Measurements from ENCODE around the gene LSG1.
A peak's percentile ranks its signal among the peaks of the same experiment; 100 is the strongest.

The LSG1 gene

DNA sequence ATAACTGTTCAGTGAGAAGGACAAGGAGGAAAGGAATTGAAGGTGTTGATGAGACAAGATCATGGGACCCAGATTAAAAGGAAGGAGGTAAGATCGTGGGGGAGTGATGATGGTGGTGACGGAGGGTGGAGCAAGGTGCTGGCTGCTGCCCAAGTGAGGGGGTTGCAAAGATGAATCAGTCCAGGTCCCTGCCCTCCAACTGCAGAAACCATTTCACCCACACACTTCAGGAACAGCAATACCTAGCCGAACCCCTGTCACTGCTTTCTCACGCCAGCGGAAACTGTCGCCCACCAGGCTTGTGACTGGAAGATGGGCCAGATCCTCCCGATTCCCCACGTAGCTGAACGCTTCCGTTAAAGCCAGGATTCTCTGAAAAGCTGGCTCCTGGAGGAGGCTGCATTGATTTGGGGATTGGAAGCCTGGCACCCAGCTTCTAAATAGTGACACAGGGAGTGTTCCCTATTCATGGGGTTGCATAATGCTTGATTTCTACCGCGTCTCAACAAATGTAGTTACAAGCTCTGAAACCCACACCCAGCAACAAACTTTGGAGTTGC, 3.2 kb upstream of the LSG1 start:
- no peaks in the 10 kb centered on the region for H3K36me3 ChIP-seq
- H3K9me3 ChIP-seq = no peaks in the 10 kb centered on the region
- no peak for DNase-seq
- intact Hi-C loops (cut with DNase I; ENCODE audit: low total_unique reads) = no loop called here
- H3K27me3 ChIP-seq = peaks cover 0 to 5% of the 10 kb centered on the region in 2 donors
- H3K27ac ChIP-seq = peak overlapping the region in 1 of 2 donors; percentile 16
- TF ChIP-seq, protein P1, sequence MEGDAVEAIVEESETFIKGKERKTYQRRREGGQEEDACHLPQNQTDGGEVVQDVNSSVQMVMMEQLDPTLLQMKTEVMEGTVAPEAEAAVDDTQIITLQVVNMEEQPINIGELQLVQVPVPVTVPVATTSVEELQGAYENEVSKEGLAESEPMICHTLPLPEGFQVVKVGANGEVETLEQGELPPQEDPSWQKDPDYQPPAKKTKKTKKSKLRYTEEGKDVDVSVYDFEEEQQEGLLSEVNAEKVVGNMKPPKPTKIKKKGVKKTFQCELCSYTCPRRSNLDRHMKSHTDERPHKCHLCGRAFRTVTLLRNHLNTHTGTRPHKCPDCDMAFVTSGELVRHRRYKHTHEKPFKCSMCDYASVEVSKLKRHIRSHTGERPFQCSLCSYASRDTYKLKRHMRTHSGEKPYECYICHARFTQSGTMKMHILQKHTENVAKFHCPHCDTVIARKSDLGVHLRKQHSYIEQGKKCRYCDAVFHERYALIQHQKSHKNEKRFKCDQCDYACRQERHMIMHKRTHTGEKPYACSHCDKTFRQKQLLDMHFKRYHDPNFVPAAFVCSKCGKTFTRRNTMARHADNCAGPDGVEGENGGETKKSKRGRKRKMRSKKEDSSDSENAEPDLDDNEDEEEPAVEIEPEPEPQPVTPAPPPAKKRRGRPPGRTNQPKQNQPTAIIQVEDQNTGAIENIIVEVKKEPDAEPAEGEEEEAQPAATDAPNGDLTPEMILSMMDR (IDR thresholded peaks at IDR 0.05) = no peak
- H3K4me1 ChIP-seq = peaks cover 0 to 21% (median 13%) of the 10 kb centered on the region in 4 donors
- H3K4me3 ChIP-seq = no peak overlapping the region

DNA sequence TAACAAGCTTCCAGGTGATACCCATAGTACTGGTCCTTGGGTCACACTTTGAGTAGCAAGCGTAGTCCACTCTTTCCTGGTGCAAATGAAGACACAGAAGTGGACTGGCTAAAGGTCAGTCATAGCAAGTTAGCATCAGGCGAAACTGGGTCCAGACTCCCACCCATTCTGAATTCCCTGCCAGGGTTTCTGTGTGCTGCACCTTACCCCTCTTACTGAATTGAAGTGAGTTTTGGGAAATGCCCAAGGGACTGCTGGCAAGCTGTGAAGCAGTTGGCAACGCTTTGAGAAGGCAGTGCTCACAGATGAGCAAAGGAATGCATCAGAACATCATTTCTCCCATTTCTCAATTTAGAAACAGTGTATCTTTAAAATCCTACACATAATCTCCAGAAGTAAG, 1.8 kb upstream of the LSG1 start:
- TF ChIP-seq, protein P1 (IDR thresholded peaks at IDR 0.05) = no peak
- Histone ChIP-seq H3K4me1 (peaks cover 0 to 24% (median 13%) of the 10 kb centered on the region in 4 donors), H3K4me3 (no peak overlapping the region), H3K27ac (no peak overlapping the region), H3K9me3 (no peaks in the 10 kb centered on the region), H3K36me3 (peaks cover 0 to 12% (median 1%) of the 10 kb centered on the region in 3 donors), H3K27me3 (peaks cover 0 to 5% of the 10 kb centered on the region in 2 donors)
- intact Hi-C loops (cut with DNase I; ENCODE audit: low total_unique reads) = loop anchor here (2.0 kb wide), 1 partner anchor 1081 kb away; the partner anchor contains the start of gene OPA1
- DNase-seq = no peak

DNA sequence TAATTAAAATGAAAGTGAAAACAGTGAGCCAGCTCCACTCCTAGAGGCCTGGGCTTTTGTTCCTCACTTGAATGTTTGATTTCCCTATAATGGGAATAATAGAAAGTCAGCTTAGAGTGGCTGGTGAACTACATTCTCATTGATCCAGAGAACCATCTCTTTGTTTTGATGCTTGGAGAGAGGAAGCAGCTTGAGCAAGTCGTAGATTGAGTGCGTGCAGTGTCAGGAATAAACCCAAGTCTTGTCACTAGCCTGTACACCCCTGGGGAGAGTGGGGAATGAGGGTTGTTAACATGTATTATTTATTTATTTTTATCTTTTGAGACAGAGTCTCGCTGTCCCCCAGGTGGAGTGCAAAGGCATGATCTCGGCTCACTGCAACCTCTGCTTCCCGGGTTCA, 885 bp upstream of the LSG1 start:
- Histone ChIP-seq H3K4me1 (peaks cover 0 to 24% (median 13%) of the 10 kb centered on the region in 4 donors), H3K27ac (peak overlapping the region; percentile 90), H3K9me3 (no peaks in the 10 kb centered on the region), H3K4me3 (peak overlapping the region; percentile 66 to 91), H3K27me3 (peaks cover 0 to 5% of the 10 kb centered on the region in 2 donors), H3K36me3 (peaks cover 0 to 14% (median 4%) of the 10 kb centered on the region in 3 donors)
- TF ChIP-seq, protein P1 (IDR thresholded peaks at IDR 0.05) = no peak
- no peak for DNase-seq
- intact Hi-C loops (cut with DNase I; ENCODE audit: low total_unique reads) = loop anchor here (2.0 kb wide), 1 partner anchor 1080 kb away; the partner anchor contains the start of gene OPA1

DNA sequence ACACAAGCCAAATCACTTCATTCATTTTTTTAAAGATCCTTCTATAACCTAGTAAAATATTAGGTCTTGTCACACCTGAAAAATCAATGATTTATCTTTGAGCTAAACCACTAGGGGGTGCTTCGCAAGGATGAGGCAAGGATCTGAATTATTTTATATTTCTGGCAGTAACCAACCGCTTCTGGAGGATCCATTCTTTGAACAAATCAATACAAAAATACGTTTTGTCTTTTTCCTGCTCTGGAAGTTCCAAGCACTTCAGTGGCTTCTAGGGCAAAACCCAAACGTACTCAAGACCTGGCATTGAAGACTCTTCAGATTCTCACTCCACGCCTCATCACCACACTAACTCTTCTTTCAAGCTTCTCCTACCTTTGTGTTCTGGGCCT, 486 bp downstream of the LSG1 start:
- H3K4me1 ChIP-seq = peaks cover 0 to 24% (median 13%) of the 10 kb centered on the region in 4 donors
- DNase-seq = no peak
- no peaks in the 10 kb centered on the region for H3K9me3 ChIP-seq
- H3K4me3 ChIP-seq = peak overlapping the region; percentile 66 to 91
- TF ChIP-seq, protein P1 (IDR thresholded peaks at IDR 0.05) = peak; percentile 28 to 29
- peak overlapping the region; percentile 90 for H3K27ac ChIP-seq
- peaks cover 0 to 22% (median 8%) of the 10 kb centered on the region in 3 donors for H3K36me3 ChIP-seq
- H3K27me3 ChIP-seq = peaks cover 0 to 5% of the 10 kb centered on the region in 2 donors
- intact Hi-C loops (cut with DNase I; ENCODE audit: low total_unique reads) = no loop called here

DNA sequence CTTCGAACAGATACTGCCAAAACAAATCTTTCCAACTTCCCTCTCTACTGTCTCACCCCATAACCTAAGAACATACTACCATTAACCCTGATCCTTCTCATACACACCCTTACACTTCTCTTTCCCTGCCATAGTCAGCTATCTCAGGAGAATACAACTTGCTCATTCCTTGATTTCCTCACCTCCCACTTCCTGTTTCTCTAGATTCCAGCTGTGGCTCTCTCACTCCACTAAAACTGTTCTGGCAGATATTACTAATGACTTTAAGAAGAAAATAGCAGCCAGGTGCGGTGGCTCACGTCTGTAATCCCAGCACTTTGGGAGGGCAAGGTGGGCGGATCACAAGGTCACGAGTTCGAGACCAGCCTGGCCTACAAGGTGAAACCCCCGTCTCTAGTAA, 4.6 kb downstream of the LSG1 start:
- DNase-seq = no peak
- Histone ChIP-seq H3K4me3 (no peak overlapping the region), H3K27ac (no peak overlapping the region), H3K27me3 (no peaks in the 10 kb centered on the region), H3K4me1 (peaks cover 0 to 18% (median 13%) of the 10 kb centered on the region in 4 donors), H3K36me3 (peaks cover 27 to 60% (median 36%) of the 10 kb centered on the region in 3 donors), H3K9me3 (no peaks in the 10 kb centered on the region)
- TF ChIP-seq, protein P1 (IDR thresholded peaks at IDR 0.05) = no peak
- intact Hi-C loops (cut with DNase I; ENCODE audit: low total_unique reads) = no loop called here

Data from tibial artery (tissue), 4 donors.